IMR-90 (cell line): Measurements from ENCODE around the gene INPP5D. TPM values are rescaled to one million over a fixed set of nuclear protein-coding genes. Genes with fewer than 3 reads are reported as not detected.

Source experiments
- ATAC-seq: fragments of 200-7000 bp; cut with Tn5 transposase; 2 replicates; pipeline ENCODE4 v1.9.1; 2020; ENCODE audit warnings: low read depth, mild to moderate bottlenecking, moderate library complexity
- BruUV-seq: library from RNA; stranded (reverse); fragments of 400-500 nt; replicated peaks from 2 replicates; lab custom pipeline; 2021; lab: Mats Ljungman, UMichigan
- CTCF ChIA-PET: fragments of 300-600 bp; formaldehyde crosslinking; extraction: SDS; loops from one replicate; lab custom pipeline; 2021; ENCODE audit warnings: antibody characterized with exemption; lab: Yijun Ruan, JAX
- POLR2A ChIA-PET: fragments of 300-600 bp; sonication (Branson Sonifier 250); formaldehyde crosslinking; loops from one replicate; lab custom pipeline; 2022; ENCODE audit warnings: antibody characterized with exemption; ENCODE audit not compliant: unreplicated experiment; lab: Charles Lee
- DNase-seq: peaks from one replicate; pipeline ENCODE4 v3.0.0; 2013
- H2AFZ ChIP-seq: replicated peaks from 2 replicates; pipeline ENCODE3; 2013; ENCODE audit warnings: low read length, mild to moderate bottlenecking; ENCODE audit not compliant: poor library complexity
- H2AK5ac ChIP-seq: 2 replicates; pipeline ENCODE4 v1.6.1; 2013; ENCODE audit warnings: low read depth, low read length, inconsistent platforms
- H2AK9ac ChIP-seq: replicated peaks from 2 replicates; pipeline ENCODE3; 2013; ENCODE audit warnings: mild to moderate bottlenecking, low read depth, low read length, moderate library complexity; ENCODE audit not compliant: poor library complexity
- H2BK120ac ChIP-seq: 2 replicates; pipeline ENCODE4 v1.6.1; 2013; ENCODE audit warnings: low read depth, low read length, inconsistent platforms
- H2BK15ac ChIP-seq: 3 replicates; pipeline ENCODE4 v1.6.1; 2013; ENCODE audit warnings: low read depth, low read length, inconsistent platforms
- H2BK20ac ChIP-seq: 2 replicates; pipeline ENCODE4 v1.6.1; 2013; ENCODE audit warnings: low read depth, mild to moderate bottlenecking, inconsistent platforms, low read length, moderate library complexity
- H2BK5ac ChIP-seq: 2 replicates; pipeline ENCODE4 v1.6.1; 2013; ENCODE audit warnings: mild to moderate bottlenecking, low read depth, low read length, inconsistent platforms; ENCODE audit not compliant: poor library complexity, severe bottlenecking
- H3K14ac ChIP-seq: replicated peaks from 2 replicates; pipeline ENCODE4 v1.6.1; 2013; ENCODE audit warnings: low read depth, low read length, inconsistent platforms
- H3K18ac ChIP-seq: 2 replicates; pipeline ENCODE4 v1.6.1; 2013; ENCODE audit warnings: low read depth, low read length, control low read depth
- H3K23ac ChIP-seq: 2 replicates; pipeline ENCODE4 v1.6.1; 2013; ENCODE audit warnings: low read depth, low read length, inconsistent platforms
- H3K27ac ChIP-seq: 2 replicates; pipeline ENCODE4 v1.5.1; 2013; ENCODE audit warnings: mild to moderate bottlenecking, control low read depth, low read length; ENCODE audit not compliant: insufficient read depth
- H3K27me3 ChIP-seq: 2 replicates; pipeline ENCODE4 v1.6.1; 2013; ENCODE audit warnings: low read length; ENCODE audit not compliant: control insufficient read depth, insufficient read depth
- H3K36me3 ChIP-seq: 2 replicates; pipeline ENCODE4 v1.6.1; 2013; ENCODE audit warnings: low read length, mixed read lengths; ENCODE audit not compliant: control insufficient read depth, insufficient read depth
- H3K4ac ChIP-seq: 2 replicates; pipeline ENCODE4 v1.6.1; 2013; ENCODE audit warnings: low read depth, low read length, inconsistent platforms
- H3K4me1 ChIP-seq: 2 replicates; pipeline ENCODE4 v1.6.1; 2013; ENCODE audit warnings: low read length, mixed read lengths; ENCODE audit not compliant: control insufficient read depth, insufficient read depth
- H3K4me2 ChIP-seq: 2 replicates; pipeline ENCODE4 v1.6.1; 2013; ENCODE audit warnings: low read depth, mild to moderate bottlenecking, control low read depth, low read length, moderate library complexity
- H3K4me3 ChIP-seq: 2 replicates; pipeline ENCODE4 v1.5.1; 2013; ENCODE audit warnings: low read depth, mild to moderate bottlenecking, control low read depth, low read length, moderate library complexity; ENCODE audit not compliant: insufficient read depth
- H3K56ac ChIP-seq: 2 replicates; pipeline ENCODE4 v1.6.1; 2013; ENCODE audit warnings: low read length, inconsistent platforms; ENCODE audit not compliant: insufficient read depth; ENCODE audit errors: extremely low read depth
- H3K79me1 ChIP-seq, 2 experiments: 2 replicates each; pipeline ENCODE4 v1.6.1; 2013; ENCODE audit warnings: low read length in 2 of 2, inconsistent platforms in 1 of 2, low read depth in 1 of 2
- H3K9ac ChIP-seq: 2 replicates; pipeline ENCODE4 v1.6.1; 2013; ENCODE audit warnings: low read depth, low read length, control low read depth
- H3K9me1 ChIP-seq: 2 replicates; pipeline ENCODE4 v1.6.1; 2013; ENCODE audit warnings: low read length, inconsistent platforms; ENCODE audit not compliant: insufficient read depth
- H3K9me3 ChIP-seq: 2 replicates; pipeline ENCODE4 v1.6.1; 2013; ENCODE audit warnings: low read length; ENCODE audit not compliant: control insufficient read depth, insufficient read depth
- H4K20me1 ChIP-seq: 2 replicates; pipeline ENCODE4 v1.6.1; 2013; ENCODE audit warnings: low read length, inconsistent platforms; ENCODE audit not compliant: insufficient read depth
- H4K5ac ChIP-seq: 2 replicates; pipeline ENCODE4 v1.6.1; 2013; ENCODE audit warnings: mild to moderate bottlenecking, low read depth, low read length, control low read depth
- H4K8ac ChIP-seq, 2 experiments: 2 replicates each; pipeline ENCODE4 v1.6.1; 2013; ENCODE audit warnings: low read depth in 2 of 2, low read length in 2 of 2, control low read depth in 1 of 2, inconsistent platforms in 1 of 2
- H4K91ac ChIP-seq: 2 replicates; pipeline ENCODE4 v1.6.1; 2013; ENCODE audit warnings: low read depth, low read length, inconsistent platforms; ENCODE audit not compliant: insufficient read depth
- BHLHE40 ChIP-seq: fragments of 150-350 bp; IDR thresholded peaks from 2 replicates; pipeline ENCODE4 v1.6.1; 2016; ENCODE audit warnings: mild to moderate bottlenecking, low read depth, low read length
- CEBPB ChIP-seq: IDR thresholded peaks from 2 replicates; pipeline ENCODE4 v1.6.1; 2012; ENCODE audit warnings: low read depth, low read length, improper control_type of control experiment
- CHD1 ChIP-seq: IDR thresholded peaks from 2 replicates; pipeline ENCODE4 v1.6.1; 2012; ENCODE audit warnings: low read depth, low read length, improper control_type of control experiment
- FOS ChIP-seq: fragments of 150-350 bp; IDR thresholded peaks from 2 replicates; pipeline ENCODE4 v1.6.1; 2016; ENCODE audit warnings: low read depth, low read length
- MAFK ChIP-seq: IDR thresholded peaks from 2 replicates; pipeline ENCODE4 v1.6.1; 2012; ENCODE audit warnings: low read depth, low read length, improper control_type of control experiment
- MAZ ChIP-seq: IDR thresholded peaks from 2 replicates; pipeline ENCODE4 v1.6.1; 2012; ENCODE audit warnings: low read depth, mild to moderate bottlenecking, low read length, improper control_type of control experiment, moderate library complexity, borderline replicate concordance
- MXI1 ChIP-seq: IDR thresholded peaks from 2 replicates; pipeline ENCODE4 v1.6.1; 2012; ENCODE audit warnings: low read depth, mild to moderate bottlenecking, low read length, moderate library complexity, borderline replicate concordance
- NFE2L2 ChIP-seq: fragments of 150-350 bp; IDR thresholded peaks from 2 replicates; pipeline ENCODE4 v1.6.1; 2016; ENCODE audit warnings: low read depth, mild to moderate bottlenecking, low read length
- POLR2A ChIP-seq: IDR thresholded peaks from 2 replicates; pipeline ENCODE4 v1.6.1; 2012; ENCODE audit warnings: mild to moderate bottlenecking, low read depth, low read length
- RAD21 ChIP-seq: IDR thresholded peaks from 2 replicates; pipeline ENCODE4 v1.6.1; 2012; ENCODE audit warnings: low read length, improper control_type of control experiment
- RCOR1 ChIP-seq: IDR thresholded peaks from 2 replicates; pipeline ENCODE4 v1.6.1; 2012; ENCODE audit warnings: mild to moderate bottlenecking, low read length, improper control_type of control experiment; ENCODE audit not compliant: insufficient replicate concordance
- RFX5 ChIP-seq: IDR thresholded peaks from 2 replicates; pipeline ENCODE4 v1.8.0; 2012; ENCODE audit warnings: low read depth, mild to moderate bottlenecking, low read length, moderate library complexity
- SMC3 ChIP-seq: fragments of 150-350 bp; IDR thresholded peaks from 2 replicates; pipeline ENCODE4 v1.6.1; 2016; ENCODE audit warnings: low read depth, mild to moderate bottlenecking, antibody characterized with exemption, low read length, moderate library complexity
- WGBS, 2 experiments: methylation state at CpG; one replicate each; pipeline versions ENCODE4 v1.1.5 to v1.1.7; 2013; ENCODE audit warnings: missing lambda C conversion rate in 2 of 2; ENCODE audit not compliant: insufficient read length in 1 of 2; ENCODE audit errors: extremely low coverage in 2 of 2; 5-methylcytosine and 5-hydroxymethylcytosine counted together
- dilution Hi-C: fragments of 300-500 bp; cut with HindIII; formaldehyde crosslinking; loops from one replicate; pipeline ENCODE4 v1.14.3; 2018; ENCODE audit warnings: low sequenced_read_pairs; ENCODE audit not compliant: unreplicated experiment
- in situ Hi-C: fragments of 300-500 bp; cut with MboI; formaldehyde crosslinking; loops from 3 replicates; pipeline ENCODE4 v1.14.3; 2019; ENCODE audit warnings: low sequenced_read_pairs, inconsistent platforms, mixed read lengths
- intact Hi-C: fragments of 100-400 bp; cut with micrococcal nuclease; formaldehyde crosslinking; loops from 2 replicates; pipeline ENCODE4 v1.10.0; 2022
- polyA plus RNA-seq, 3 experiments: library from polyadenylated mRNA; depleted of rRNA; stranded (reverse); fragments of >200 nt; gene quantifications; 2 replicates each; pipeline ENCODE4 v1.2.3, GENCODE V29; 2012; ENCODE audit warnings: low replicate concordance in 1 of 3
- total RNA-seq: library from RNA; depleted of rRNA; stranded (reverse); fragments of >200 nt; gene quantifications from 2 replicates; pipeline ENCODE4 v1.2.3, GENCODE V29; 2012
- TF ChIP-seq, protein P1 (sequence below): fragments of 150-350 bp; IDR thresholded peaks from 2 replicates; pipeline ENCODE4 v1.6.1; 2016; ENCODE audit warnings: low read depth, mild to moderate bottlenecking, low read length, moderate library complexity, borderline replicate concordance
- TF ChIP-seq, protein P2 (sequence below): fragments of 150-350 bp; IDR thresholded peaks from 2 replicates; pipeline ENCODE4 v1.6.1; 2017; ENCODE audit warnings: mild to moderate bottlenecking, antibody characterized with exemption, low read length, low read depth
- TF ChIP-seq, protein P3 (sequence below): conservative IDR thresholded peaks from 2 replicates; pipeline ENCODE4 v1.5.1; 2012; ENCODE audit warnings: mild to moderate bottlenecking, low read depth, low read length, improper control_type of control experiment

Gene INPP5D
- total and polyA plus RNA-seq, 2 of the 4 experiments (the other 2 are of a cell fraction): 0.18 to 0.29 TPM

DNA sequence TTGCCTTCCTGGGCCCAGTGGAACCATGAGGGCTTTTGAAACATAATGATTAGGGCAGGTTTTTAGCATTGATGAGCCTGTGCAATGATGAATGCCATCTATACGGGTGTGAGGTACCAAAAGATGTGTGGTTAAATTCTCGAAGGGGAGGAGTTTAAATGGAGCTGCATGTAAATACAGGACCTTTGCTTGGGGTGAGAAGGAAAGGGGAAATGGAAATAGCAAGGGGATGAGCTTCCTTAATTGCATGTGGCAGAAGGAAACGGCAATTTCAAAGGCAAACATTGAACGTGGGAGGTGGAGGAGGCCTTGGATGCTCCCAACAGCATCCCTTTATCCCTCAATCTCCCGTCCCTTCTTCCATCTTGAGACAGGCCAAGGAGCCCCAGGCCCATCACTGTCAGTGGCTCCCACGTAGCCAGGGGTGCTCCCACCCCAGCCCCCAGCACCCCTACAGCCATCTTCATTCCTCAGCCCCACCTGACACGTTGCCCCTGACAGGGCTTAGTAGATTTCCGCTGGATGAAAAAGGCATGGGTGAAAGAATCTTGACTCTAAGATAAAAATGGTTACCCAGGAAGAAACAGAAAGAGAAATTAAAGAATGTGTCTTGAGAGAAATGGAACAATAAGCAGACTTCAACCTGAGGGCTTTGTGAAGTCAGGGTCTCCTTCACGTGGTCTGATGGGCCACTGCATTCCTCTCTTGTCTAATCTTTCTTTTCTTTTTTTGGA is 32.5 kb downstream of the INPP5D start:
- dilution Hi-C loops (no loop called here), in situ Hi-C loops (no loop called here), intact Hi-C loops (no loop called here)
- H2BK120ac ChIP-seq: no peak overlapping the region
- H3K4me3 ChIP-seq: no peak overlapping the region
- H3K79me1 ChIP-seq: no peaks in the 10 kb centered on the region
- H2BK20ac ChIP-seq: no peak overlapping the region
- no peak for DNase-seq
- no peak overlapping the region for H2AK9ac ChIP-seq
- peaks cover 14% of the 10 kb centered on the region for H3K27me3 ChIP-seq
- no peaks in the 10 kb centered on the region for H4K20me1 ChIP-seq
- no peak overlapping the region for H3K4me2 ChIP-seq
- H3K18ac ChIP-seq: no peak overlapping the region
- H3K36me3 ChIP-seq: no peaks in the 10 kb centered on the region
- H3K56ac ChIP-seq: no peak overlapping the region
- no CpG with 5 or more reads among the region's 9 CpGs for whole genome bisulfite sequencing, 2 experiments
- H4K5ac ChIP-seq: no peak overlapping the region
- no peak overlapping the region for H4K91ac ChIP-seq
- no peaks in the 10 kb centered on the region for H3K4me1 ChIP-seq
- H3K9me1 ChIP-seq: no peaks in the 10 kb centered on the region
- ChIA-PET CTCF (no interaction called here), POLR2A (no interaction called here)
- no peak overlapping the region for H3K23ac ChIP-seq
- H2AK5ac ChIP-seq: no peak overlapping the region
- ATAC-seq: no peak
- H3K9me3 ChIP-seq: no peaks in the 10 kb centered on the region
- no peak overlapping the region for H3K9ac ChIP-seq
- no peak overlapping the region for H3K27ac ChIP-seq
- H3K14ac ChIP-seq: no peak overlapping the region
- H4K8ac ChIP-seq: no peak overlapping the region
- TF ChIP-seq NFE2L2: no peak
- TF ChIP-seq, protein P1, sequence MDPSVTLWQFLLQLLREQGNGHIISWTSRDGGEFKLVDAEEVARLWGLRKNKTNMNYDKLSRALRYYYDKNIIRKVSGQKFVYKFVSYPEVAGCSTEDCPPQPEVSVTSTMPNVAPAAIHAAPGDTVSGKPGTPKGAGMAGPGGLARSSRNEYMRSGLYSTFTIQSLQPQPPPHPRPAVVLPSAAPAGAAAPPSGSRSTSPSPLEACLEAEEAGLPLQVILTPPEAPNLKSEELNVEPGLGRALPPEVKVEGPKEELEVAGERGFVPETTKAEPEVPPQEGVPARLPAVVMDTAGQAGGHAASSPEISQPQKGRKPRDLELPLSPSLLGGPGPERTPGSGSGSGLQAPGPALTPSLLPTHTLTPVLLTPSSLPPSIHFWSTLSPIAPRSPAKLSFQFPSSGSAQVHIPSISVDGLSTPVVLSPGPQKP: no peak
- TF ChIP-seq FOS: no peak
- TF ChIP-seq SMC3: no peak
- no peak for TF ChIP-seq BHLHE40
- TF ChIP-seq MAZ: no peak
- TF ChIP-seq, protein P2, sequence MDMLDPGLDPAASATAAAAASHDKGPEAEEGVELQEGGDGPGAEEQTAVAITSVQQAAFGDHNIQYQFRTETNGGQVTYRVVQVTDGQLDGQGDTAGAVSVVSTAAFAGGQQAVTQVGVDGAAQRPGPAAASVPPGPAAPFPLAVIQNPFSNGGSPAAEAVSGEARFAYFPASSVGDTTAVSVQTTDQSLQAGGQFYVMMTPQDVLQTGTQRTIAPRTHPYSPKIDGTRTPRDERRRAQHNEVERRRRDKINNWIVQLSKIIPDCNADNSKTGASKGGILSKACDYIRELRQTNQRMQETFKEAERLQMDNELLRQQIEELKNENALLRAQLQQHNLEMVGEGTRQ: no peak
- TF ChIP-seq MXI1: no peak
- no peak for TF ChIP-seq POLR2A
- no peak for TF ChIP-seq RCOR1
- TF ChIP-seq MAFK: no peak
- TF ChIP-seq, protein P3, sequence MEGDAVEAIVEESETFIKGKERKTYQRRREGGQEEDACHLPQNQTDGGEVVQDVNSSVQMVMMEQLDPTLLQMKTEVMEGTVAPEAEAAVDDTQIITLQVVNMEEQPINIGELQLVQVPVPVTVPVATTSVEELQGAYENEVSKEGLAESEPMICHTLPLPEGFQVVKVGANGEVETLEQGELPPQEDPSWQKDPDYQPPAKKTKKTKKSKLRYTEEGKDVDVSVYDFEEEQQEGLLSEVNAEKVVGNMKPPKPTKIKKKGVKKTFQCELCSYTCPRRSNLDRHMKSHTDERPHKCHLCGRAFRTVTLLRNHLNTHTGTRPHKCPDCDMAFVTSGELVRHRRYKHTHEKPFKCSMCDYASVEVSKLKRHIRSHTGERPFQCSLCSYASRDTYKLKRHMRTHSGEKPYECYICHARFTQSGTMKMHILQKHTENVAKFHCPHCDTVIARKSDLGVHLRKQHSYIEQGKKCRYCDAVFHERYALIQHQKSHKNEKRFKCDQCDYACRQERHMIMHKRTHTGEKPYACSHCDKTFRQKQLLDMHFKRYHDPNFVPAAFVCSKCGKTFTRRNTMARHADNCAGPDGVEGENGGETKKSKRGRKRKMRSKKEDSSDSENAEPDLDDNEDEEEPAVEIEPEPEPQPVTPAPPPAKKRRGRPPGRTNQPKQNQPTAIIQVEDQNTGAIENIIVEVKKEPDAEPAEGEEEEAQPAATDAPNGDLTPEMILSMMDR: no peak
- no peak for TF ChIP-seq CEBPB
- no peak for TF ChIP-seq RFX5
- no peak for TF ChIP-seq RAD21
- no peak for TF ChIP-seq CHD1
- no peak overlapping the region for H2BK15ac ChIP-seq
- no peak overlapping the region for H3K4ac ChIP-seq
- H2BK5ac ChIP-seq: no peak overlapping the region
- BruUV-seq: no TSS peak
- no peak overlapping the region for H2AFZ ChIP-seq
